K562 (cell line): ENCODE data around the gene EPHA1.

Source experiments
- NCOA2 ChIP-seq, 2 experiments: fragments of 450-650 bp; IDR thresholded peaks; 2 replicates each; pipeline ENCODE4 v1.6.1; 2018; ENCODE audit warnings: mild to moderate bottlenecking in 2 of 2, moderate library complexity in 1 of 2; ENCODE audit not compliant: partially characterized antibody in 2 of 2
- ZKSCAN8 ChIP-seq: fragments of 200-800 bp; sonication (Bioruptor generic); IDR thresholded peaks from 2 replicates; pipeline ENCODE4 v1.6.1; 2016; ENCODE audit warnings: missing genetic modification characterization, missing compliant biosample characterization
- TF ChIP-seq, protein P1 (sequence below), 3 experiments: IDR thresholded peaks in 2 of 3; conservative IDR thresholded peaks in 1 of 3; 2 replicates each; pipeline ENCODE4 v1.5.1; 2011 to 2012; ENCODE audit warnings: low read length in 3 of 3, mild to moderate bottlenecking in 3 of 3, control low read depth in 2 of 3, improper control_type of control experiment in 1 of 3, inconsistent platforms in 1 of 3, low read depth in 1 of 3, mixed read lengths in 1 of 3, moderate library complexity in 1 of 3; ENCODE audit not compliant: insufficient read depth in 2 of 3

DNA sequence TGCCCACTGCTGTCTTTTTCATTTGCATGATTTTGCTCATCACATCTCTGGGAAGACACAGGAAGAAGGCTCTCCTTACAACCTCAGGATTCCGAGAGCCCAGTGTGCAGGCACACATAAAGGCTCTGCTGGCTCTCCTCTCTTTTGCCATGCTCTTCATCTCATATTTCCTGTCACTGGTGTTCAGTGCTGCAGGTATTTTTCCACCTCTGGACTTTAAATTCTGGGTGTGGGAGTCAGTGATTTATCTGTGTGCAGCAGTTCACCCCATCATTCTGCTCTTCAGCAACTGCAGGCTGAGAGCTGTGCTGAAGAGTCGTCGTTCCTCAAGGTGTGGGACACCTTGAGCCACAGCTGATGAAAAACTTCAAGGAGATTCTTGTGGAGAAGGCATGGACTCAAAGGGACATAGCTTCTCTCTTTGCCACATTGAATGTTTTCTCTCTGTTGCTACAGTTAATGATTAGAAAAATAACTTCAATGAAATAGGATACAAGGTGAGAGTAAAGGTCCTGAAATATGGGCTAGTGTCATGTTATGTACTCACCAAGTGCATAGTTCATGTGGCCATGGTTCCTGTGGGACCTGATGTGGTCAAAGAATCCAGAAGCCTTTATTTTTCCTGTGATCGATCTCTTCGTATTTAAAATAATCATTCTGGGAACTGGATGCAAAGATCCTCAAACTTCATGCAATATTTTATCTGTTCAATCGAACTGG is 35.6 kb upstream of the EPHA1 start:
- TF ChIP-seq, protein P1, sequence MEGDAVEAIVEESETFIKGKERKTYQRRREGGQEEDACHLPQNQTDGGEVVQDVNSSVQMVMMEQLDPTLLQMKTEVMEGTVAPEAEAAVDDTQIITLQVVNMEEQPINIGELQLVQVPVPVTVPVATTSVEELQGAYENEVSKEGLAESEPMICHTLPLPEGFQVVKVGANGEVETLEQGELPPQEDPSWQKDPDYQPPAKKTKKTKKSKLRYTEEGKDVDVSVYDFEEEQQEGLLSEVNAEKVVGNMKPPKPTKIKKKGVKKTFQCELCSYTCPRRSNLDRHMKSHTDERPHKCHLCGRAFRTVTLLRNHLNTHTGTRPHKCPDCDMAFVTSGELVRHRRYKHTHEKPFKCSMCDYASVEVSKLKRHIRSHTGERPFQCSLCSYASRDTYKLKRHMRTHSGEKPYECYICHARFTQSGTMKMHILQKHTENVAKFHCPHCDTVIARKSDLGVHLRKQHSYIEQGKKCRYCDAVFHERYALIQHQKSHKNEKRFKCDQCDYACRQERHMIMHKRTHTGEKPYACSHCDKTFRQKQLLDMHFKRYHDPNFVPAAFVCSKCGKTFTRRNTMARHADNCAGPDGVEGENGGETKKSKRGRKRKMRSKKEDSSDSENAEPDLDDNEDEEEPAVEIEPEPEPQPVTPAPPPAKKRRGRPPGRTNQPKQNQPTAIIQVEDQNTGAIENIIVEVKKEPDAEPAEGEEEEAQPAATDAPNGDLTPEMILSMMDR (IDR thresholded peaks at IDR 0.05 in 2 of 3, conservative IDR thresholded peaks at IDR 0.05 in 1 of 3; ENCODE audit: insufficient read depth in 2 of 3, low read depth in 1 of 3, low read length in 3 of 3), result no peak
- TF ChIP-seq ZKSCAN8, result no peak
- no peak for TF ChIP-seq NCOA2 (IDR thresholded peaks at IDR 0.05; ENCODE audit: partially characterized antibody in 2 of 2)
